Measurements from ENCODE around the gene ERO1B. TPM values are rescaled to one million over a fixed set of nuclear protein-coding genes. Genes with fewer than 3 reads are reported as not detected.

ERO1B gene
- polyA plus RNA-seq, 1 of the 3 experiments (the other 2 are of a cell fraction) = 0.79 TPM

- POLR2A ChIA-PET = no interaction called here
- Histone ChIP-seq H4K20me1 (ENCODE audit: insufficient read depth) (no peaks in the 10 kb centered on the region), H3F3A (replicated peaks; ENCODE audit: insufficient read depth) (no peaks in the 10 kb centered on the region), H3K27ac (ENCODE audit: low read depth in 2 of 2, low read length in 1 of 2) (no peak overlapping the region), H3K4me2 (no peak overlapping the region), H2AFZ (ENCODE audit: low read depth) (no peak overlapping the region), H3K4me3 (ENCODE audit: low read depth in 2 of 2, low read length in 1 of 2) (no peak overlapping the region), H3K9me3 (no peaks in the 10 kb centered on the region), H3K36me3 (replicated peaks in 1 of 2; ENCODE audit: control insufficient read depth in 1 of 2, insufficient read depth in 2 of 2, low read length in 1 of 2) (no peaks in the 10 kb centered on the region), H3K9ac (no peak overlapping the region), H3K4me1 (ENCODE audit: control insufficient read depth in 1 of 2, insufficient read depth in 2 of 2, low read depth in 1 of 2, low read length in 1 of 2) (no peaks in the 10 kb centered on the region), H3K79me2 (ENCODE audit: insufficient read depth) (no peaks in the 10 kb centered on the region), H3K27me3 (ENCODE audit: insufficient read depth) (no peaks in the 10 kb centered on the region), H3K9me2 (no peaks in the 10 kb centered on the region)
- 75% methylated on average over 3 of the region's 3 CpGs for WGBS (ENCODE audit: low lambda C conversion rate)
- CTCF ChIA-PET = interaction anchor here (1.0 kb wide), 1 partner anchor 308 kb away, joined by 3 read pairs; no protein-coding TSS in a partner anchor
- no peak for DNase-seq
- TF ChIP-seq PBX3 (IDR thresholded peaks at IDR 0.05) (peak; percentile 27; the same call in 1 of the 2 replicates), FOSL2 (IDR thresholded peaks at IDR 0.05; ENCODE audit: borderline replicate concordance, low read depth) (peak; percentile 30; the same call in 1 of the 2 replicates), TCF12 (IDR thresholded peaks at IDR 0.05) (peak; percentile 35; the same call in 1 of the 2 replicates), TEAD4 (IDR thresholded peaks at IDR 0.05; ENCODE audit: borderline replicate concordance, insufficient read depth) (no peak), RXRA (IDR thresholded peaks at IDR 0.05; ENCODE audit: borderline replicate concordance, low read depth) (no peak)
Observed at GRCh38 chr1:236181059-236181458, 100.7 kb downstream of the ERO1B start.

GRCh38 chr1:236179634-236180033, 102.1 kb downstream of the ERO1B start:
- no peaks in the 10 kb centered on the region for H3K9me3 ChIP-seq
- no peaks in the 10 kb centered on the region for H3F3A ChIP-seq (replicated peaks; ENCODE audit: insufficient read depth)
- no peaks in the 10 kb centered on the region for H3K36me3 ChIP-seq (replicated peaks in 1 of 2; ENCODE audit: control insufficient read depth in 1 of 2, insufficient read depth in 2 of 2, low read length in 1 of 2)
- ChIA-PET POLR2A (no interaction called here), CTCF (no interaction called here)
- no peak overlapping the region for H3K9ac ChIP-seq
- TF ChIP-seq SIN3A (IDR thresholded peaks at IDR 0.05; ENCODE audit: borderline replicate concordance, low read depth, low read length) (no peak), PBX3 (IDR thresholded peaks at IDR 0.05) (no peak), MXI1 (IDR thresholded peaks at IDR 0.05; ENCODE audit: low read depth, low read length) (no peak), RAD21 (IDR thresholded peaks at IDR 0.05; ENCODE audit: low read length) (no peak), YY1 (IDR thresholded peaks at IDR 0.05; ENCODE audit: low read depth) (no peak), JUND (IDR thresholded peaks at IDR 0.05) (no peak), POLR2AphosphoS5 (IDR thresholded peaks at IDR 0.05; ENCODE audit: low read depth, low read length) (no peak), USF1 (IDR thresholded peaks at IDR 0.05; ENCODE audit: borderline replicate concordance, low read depth) (no peak), SMC3 (IDR thresholded peaks at IDR 0.05; ENCODE audit: low read depth, low read length) (no peak), MEF2A (IDR thresholded peaks at IDR 0.05; ENCODE audit: borderline replicate concordance, low read depth) (no peak), TAF1 (IDR thresholded peaks at IDR 0.05; ENCODE audit: borderline replicate concordance, low read depth, low read length) (no peak), GABPA (IDR thresholded peaks at IDR 0.05; ENCODE audit: low read depth) (no peak), RFX5 (IDR thresholded peaks at IDR 0.05; ENCODE audit: low read length) (no peak), FOXJ3 (CRISPR knock-in tag; IDR thresholded peaks at IDR 0.05) (no peak), REST (IDR thresholded peaks at IDR 0.05; ENCODE audit: low read depth, low read length) (no peak), RCOR1 (IDR thresholded peaks at IDR 0.05; ENCODE audit: low read length) (no peak), CHD2 (IDR thresholded peaks at IDR 0.05; ENCODE audit: low read length, partially characterized antibody) (no peak), EP300 (IDR thresholded peaks at IDR 0.05; ENCODE audit: borderline replicate concordance in 1 of 2, low read depth in 1 of 2, low read length in 1 of 2) (no peak)
- no peak overlapping the region for H2AFZ ChIP-seq (ENCODE audit: low read depth)
- no peak for DNase-seq
- H3K27ac ChIP-seq (ENCODE audit: low read depth in 2 of 2, low read length in 1 of 2) = no peak overlapping the region
- no peaks in the 10 kb centered on the region for H3K27me3 ChIP-seq (ENCODE audit: insufficient read depth)
- H3K4me3 ChIP-seq (ENCODE audit: low read depth in 2 of 2, low read length in 1 of 2) = no peak overlapping the region
- no peak overlapping the region for H3K4me2 ChIP-seq
- H3K4me1 ChIP-seq (ENCODE audit: control insufficient read depth in 1 of 2, insufficient read depth in 2 of 2, low read depth in 1 of 2, low read length in 1 of 2) = no peaks in the 10 kb centered on the region
- WGBS (ENCODE audit: low lambda C conversion rate) = 93% methylated on average over 6 of the region's 6 CpGs
- H3K9me2 ChIP-seq = no peaks in the 10 kb centered on the region
- no peaks in the 10 kb centered on the region for H4K20me1 ChIP-seq (ENCODE audit: insufficient read depth)
- no peaks in the 10 kb centered on the region for H3K79me2 ChIP-seq (ENCODE audit: insufficient read depth)

All from SK-N-SH (cell line).